DND-41 (cell line): ENCODE data around the gene MKNK1.

Experiments
- ATAC-seq: fragments of 200-7000 bp; cut with Tn5 transposase; 3 replicates; pipeline ENCODE4 v1.9.1; 2021; ENCODE audit warnings: low read depth; ENCODE audit not compliant: insufficient read depth
- DNase-seq: peaks from one replicate; pipeline ENCODE4 v3.0.0-alpha.2; 2020
- H2AFZ ChIP-seq: 2 replicates; pipeline ENCODE4 v1.6.0; 2012; ENCODE audit warnings: low read depth, low read length
- H3K27ac ChIP-seq: 2 replicates; pipeline ENCODE4 v1.5.1; 2012; ENCODE audit warnings: low read length, inconsistent platforms
- H3K27me3 ChIP-seq: fragments of 200-600 bp; sonication (generic); 2 replicates; pipeline ENCODE4 v1.6.0; 2012; ENCODE audit warnings: low read length, mild to moderate bottlenecking, inconsistent platforms; ENCODE audit not compliant: insufficient read depth, poor library complexity
- H3K36me3 ChIP-seq: 2 replicates; pipeline ENCODE4 v1.5.1; 2012; ENCODE audit warnings: low read length, inconsistent platforms; ENCODE audit not compliant: insufficient read depth
- H3K4me1 ChIP-seq: 2 replicates; pipeline ENCODE4 v1.5.1; 2012; ENCODE audit warnings: mild to moderate bottlenecking, low read length; ENCODE audit not compliant: insufficient read depth
- H3K4me2 ChIP-seq: 2 replicates; pipeline ENCODE4 v1.6.0; 2012; ENCODE audit warnings: mild to moderate bottlenecking, moderate library complexity, low read length, inconsistent platforms; ENCODE audit not compliant: insufficient read depth
- H3K4me3 ChIP-seq, 2 experiments: fragments of 200-600 bp in 1 of 2; shearing (Covaris generic) in 1 of 2; 2 replicates each; pipeline ENCODE4 v1.5.1; 2012 to 2016; ENCODE audit warnings: inconsistent platforms in 2 of 2, low read length in 2 of 2, mild to moderate bottlenecking in 2 of 2, low read depth in 1 of 2, moderate library complexity in 1 of 2
- H3K79me2 ChIP-seq: 2 replicates; pipeline ENCODE4 v1.6.0; 2012; ENCODE audit warnings: low read length, inconsistent platforms; ENCODE audit not compliant: insufficient read depth
- H3K9ac ChIP-seq: 2 replicates; pipeline ENCODE4 v1.6.0; 2012; ENCODE audit warnings: low read depth, mild to moderate bottlenecking, inconsistent platforms, low read length, moderate library complexity
- H3K9me3 ChIP-seq: 2 replicates; pipeline ENCODE4 v1.5.1; 2012; ENCODE audit warnings: low read length, moderate library complexity, mild to moderate bottlenecking, inconsistent platforms; ENCODE audit not compliant: insufficient read depth, severe bottlenecking
- H4K20me1 ChIP-seq: 2 replicates; pipeline ENCODE4 v1.6.0; 2012; ENCODE audit warnings: low read length; ENCODE audit not compliant: insufficient read depth
- EZH2 ChIP-seq: IDR thresholded peaks from 3 replicates; pipeline ENCODE4 v1.6.1; 2012; ENCODE audit warnings: borderline replicate concordance, low read depth, mild to moderate bottlenecking, moderate library complexity, low read length, inconsistent platforms; ENCODE audit not compliant: severe bottlenecking
- TF ChIP-seq, protein P1 (sequence below): IDR thresholded peaks from 2 replicates; pipeline ENCODE4 v1.5.1; 2012; ENCODE audit warnings: borderline replicate concordance, low read length, moderate library complexity, mild to moderate bottlenecking; ENCODE audit not compliant: poor library complexity, severe bottlenecking; ENCODE audit errors: extremely low read depth

Gene MKNK1

GRCh38 chr1:46543761-46544560 is 60.1 kb downstream of the MKNK1 start:
- Histone ChIP-seq H3K4me2 (no peak overlapping the region), H3K27me3 (peaks cover 19% of the 10 kb centered on the region), H4K20me1 (no peaks in the 10 kb centered on the region), H3K27ac (no peak overlapping the region), H3K4me1 (no peaks in the 10 kb centered on the region), H2AFZ (no peak overlapping the region), H3K36me3 (no peaks in the 10 kb centered on the region), H3K4me3 (no peak overlapping the region), H3K9ac (no peak overlapping the region), H3K9me3 (no peaks in the 10 kb centered on the region), H3K79me2 (no peaks in the 10 kb centered on the region)
- DNase-seq, result no peak
- TF ChIP-seq, protein P1, sequence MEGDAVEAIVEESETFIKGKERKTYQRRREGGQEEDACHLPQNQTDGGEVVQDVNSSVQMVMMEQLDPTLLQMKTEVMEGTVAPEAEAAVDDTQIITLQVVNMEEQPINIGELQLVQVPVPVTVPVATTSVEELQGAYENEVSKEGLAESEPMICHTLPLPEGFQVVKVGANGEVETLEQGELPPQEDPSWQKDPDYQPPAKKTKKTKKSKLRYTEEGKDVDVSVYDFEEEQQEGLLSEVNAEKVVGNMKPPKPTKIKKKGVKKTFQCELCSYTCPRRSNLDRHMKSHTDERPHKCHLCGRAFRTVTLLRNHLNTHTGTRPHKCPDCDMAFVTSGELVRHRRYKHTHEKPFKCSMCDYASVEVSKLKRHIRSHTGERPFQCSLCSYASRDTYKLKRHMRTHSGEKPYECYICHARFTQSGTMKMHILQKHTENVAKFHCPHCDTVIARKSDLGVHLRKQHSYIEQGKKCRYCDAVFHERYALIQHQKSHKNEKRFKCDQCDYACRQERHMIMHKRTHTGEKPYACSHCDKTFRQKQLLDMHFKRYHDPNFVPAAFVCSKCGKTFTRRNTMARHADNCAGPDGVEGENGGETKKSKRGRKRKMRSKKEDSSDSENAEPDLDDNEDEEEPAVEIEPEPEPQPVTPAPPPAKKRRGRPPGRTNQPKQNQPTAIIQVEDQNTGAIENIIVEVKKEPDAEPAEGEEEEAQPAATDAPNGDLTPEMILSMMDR, result no peak
- TF ChIP-seq EZH2, result no peak
- no peak for ATAC-seq

DNA sequence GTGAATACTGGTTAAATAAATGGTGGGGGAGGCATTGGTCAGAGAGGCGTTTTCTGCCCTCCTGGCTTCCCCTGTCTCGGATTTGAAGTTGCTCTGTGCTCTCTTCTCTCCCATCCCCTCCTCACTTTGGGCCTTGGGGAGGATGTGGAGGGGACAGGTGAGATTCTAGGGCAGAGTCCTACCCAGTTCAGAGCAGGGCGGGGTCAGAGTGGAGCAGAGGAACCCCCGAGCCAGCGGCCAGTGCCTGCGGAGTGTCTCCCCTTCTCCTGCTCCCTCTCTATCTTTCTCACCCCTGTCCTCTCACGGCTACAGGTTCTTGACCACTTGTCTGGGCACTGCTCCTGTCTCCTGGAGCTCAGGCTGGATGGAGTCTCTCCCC is 60.7 kb downstream of the MKNK1 start:
- Histone ChIP-seq H2AFZ (no peak overlapping the region), H3K4me3 (no peak overlapping the region)
- ATAC-seq, result no peak

DNA sequence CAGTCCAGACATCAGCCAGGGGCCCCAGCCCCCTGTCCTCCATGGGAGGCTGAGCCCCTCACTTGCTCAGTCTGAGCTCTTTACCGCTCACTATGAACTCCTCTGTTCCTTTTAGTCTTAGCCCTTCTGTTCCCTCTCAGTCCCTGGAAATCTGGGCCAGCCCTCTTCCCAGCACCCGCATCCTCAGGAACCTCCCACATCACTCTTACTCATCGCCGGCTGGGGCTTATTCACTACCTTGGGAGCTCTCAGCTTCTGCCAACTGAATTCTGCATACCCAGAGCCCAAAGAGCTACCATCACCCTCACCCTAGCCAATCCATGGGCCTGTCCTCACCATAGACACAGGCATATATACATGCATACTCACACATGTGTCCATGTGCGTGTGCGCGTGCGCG is 64.1 kb downstream of the MKNK1 start:
- DNase-seq, result no peak
- ATAC-seq, result no peak
- TF ChIP-seq, protein P1, result no peak
- no peak for TF ChIP-seq EZH2

More for the DNA sequence above, 60.7 kb downstream of the MKNK1 start:
- H3K27ac ChIP-seq, result no peak overlapping the region
- peaks cover 24% of the 10 kb centered on the region for H3K27me3 ChIP-seq
- no peak for DNase-seq
- H3K9me3 ChIP-seq, result no peaks in the 10 kb centered on the region
- no peaks in the 10 kb centered on the region for H4K20me1 ChIP-seq
- H3K36me3 ChIP-seq, result no peaks in the 10 kb centered on the region
- no peak overlapping the region for H3K9ac ChIP-seq
- no peak overlapping the region for H3K4me2 ChIP-seq
- H3K4me1 ChIP-seq, result no peaks in the 10 kb centered on the region
- TF ChIP-seq, protein P1, result no peak
- no peak for TF ChIP-seq EZH2
- H3K79me2 ChIP-seq, result no peaks in the 10 kb centered on the region

GRCh38 chr1:46538147-46538546 is 65.9 kb downstream of the MKNK1 start:
- H3K4me2 ChIP-seq, result no peak overlapping the region
- H3K79me2 ChIP-seq, result no peaks in the 10 kb centered on the region
- H3K36me3 ChIP-seq, result no peaks in the 10 kb centered on the region
- DNase-seq (no peak), ATAC-seq (no peak)
- no peaks in the 10 kb centered on the region for H3K4me1 ChIP-seq
- no peaks in the 10 kb centered on the region for H3K9me3 ChIP-seq
- no peak overlapping the region for H3K9ac ChIP-seq
- no peak overlapping the region for H3K27ac ChIP-seq
- peaks cover 25% of the 10 kb centered on the region for H3K27me3 ChIP-seq
- no peaks in the 10 kb centered on the region for H4K20me1 ChIP-seq
- TF ChIP-seq EZH2, result no peak
- TF ChIP-seq, protein P1, result no peak
- H2AFZ ChIP-seq, result no peak overlapping the region
- no peak overlapping the region for H3K4me3 ChIP-seq

More for the DNA sequence above, 64.1 kb downstream of the MKNK1 start:
- H3K79me2 ChIP-seq, result no peaks in the 10 kb centered on the region
- H3K9ac ChIP-seq, result no peak overlapping the region
- no peak overlapping the region for H3K4me2 ChIP-seq
- H3K27ac ChIP-seq, result no peak overlapping the region
- no peaks in the 10 kb centered on the region for H4K20me1 ChIP-seq
- H3K4me3 ChIP-seq, result no peak overlapping the region
- H3K27me3 ChIP-seq, result peaks cover 19% of the 10 kb centered on the region
- H3K4me1 ChIP-seq, result no peaks in the 10 kb centered on the region
- no peaks in the 10 kb centered on the region for H3K36me3 ChIP-seq
- no peaks in the 10 kb centered on the region for H3K9me3 ChIP-seq
- no peak overlapping the region for H2AFZ ChIP-seq
